Measurements from ENCODE around the gene RNASEH2C. TPM values are rescaled to one million over a fixed set of nuclear protein-coding genes. Genes with fewer than 3 reads are reported as not detected.

RNASEH2C gene
- total RNA-seq, 1 experiment from 2014 or later = 80.2 TPM

DNA sequence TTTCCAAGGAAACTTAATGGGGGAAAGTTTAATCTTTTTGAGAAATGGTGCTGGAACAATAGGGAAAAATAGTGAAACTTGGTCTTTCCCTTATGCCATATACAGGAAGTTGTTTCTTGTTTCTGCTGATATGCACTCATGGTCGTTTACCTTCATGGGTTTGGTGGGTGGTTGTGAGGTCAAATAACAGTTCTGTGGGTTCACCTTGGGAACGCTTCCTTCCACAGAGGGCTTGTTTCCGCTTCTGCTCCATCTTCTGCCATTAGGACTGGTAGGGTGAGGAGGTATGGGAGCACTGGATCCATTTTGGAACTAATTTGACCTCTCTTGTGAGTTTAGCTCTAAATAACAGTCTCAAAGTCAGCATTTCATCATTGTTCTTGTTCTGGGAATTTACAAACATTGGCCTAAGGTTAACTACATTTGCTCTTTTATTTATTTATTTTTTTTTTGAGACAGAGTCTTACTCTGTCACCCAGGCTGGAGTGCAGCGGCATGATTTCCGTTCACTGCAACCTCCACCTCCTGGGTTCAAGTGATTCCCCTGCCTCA is 40.3 kb downstream of the RNASEH2C start:
- no peak overlapping the region for H3K27ac ChIP-seq (ENCODE audit: low read depth, low read length, poor library complexity, severe bottlenecking)
- H3K4me1 ChIP-seq (ENCODE audit: insufficient read depth, low read length, poor library complexity, severe bottlenecking) = no peaks in the 10 kb centered on the region
- TF ChIP-seq, protein P1, sequence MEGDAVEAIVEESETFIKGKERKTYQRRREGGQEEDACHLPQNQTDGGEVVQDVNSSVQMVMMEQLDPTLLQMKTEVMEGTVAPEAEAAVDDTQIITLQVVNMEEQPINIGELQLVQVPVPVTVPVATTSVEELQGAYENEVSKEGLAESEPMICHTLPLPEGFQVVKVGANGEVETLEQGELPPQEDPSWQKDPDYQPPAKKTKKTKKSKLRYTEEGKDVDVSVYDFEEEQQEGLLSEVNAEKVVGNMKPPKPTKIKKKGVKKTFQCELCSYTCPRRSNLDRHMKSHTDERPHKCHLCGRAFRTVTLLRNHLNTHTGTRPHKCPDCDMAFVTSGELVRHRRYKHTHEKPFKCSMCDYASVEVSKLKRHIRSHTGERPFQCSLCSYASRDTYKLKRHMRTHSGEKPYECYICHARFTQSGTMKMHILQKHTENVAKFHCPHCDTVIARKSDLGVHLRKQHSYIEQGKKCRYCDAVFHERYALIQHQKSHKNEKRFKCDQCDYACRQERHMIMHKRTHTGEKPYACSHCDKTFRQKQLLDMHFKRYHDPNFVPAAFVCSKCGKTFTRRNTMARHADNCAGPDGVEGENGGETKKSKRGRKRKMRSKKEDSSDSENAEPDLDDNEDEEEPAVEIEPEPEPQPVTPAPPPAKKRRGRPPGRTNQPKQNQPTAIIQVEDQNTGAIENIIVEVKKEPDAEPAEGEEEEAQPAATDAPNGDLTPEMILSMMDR (conservative IDR thresholded peaks at IDR 0.05; ENCODE audit: low read depth, low read length) = no peak
- no peak for TF ChIP-seq EZH2 (IDR thresholded peaks at IDR 0.05; ENCODE audit: borderline replicate concordance, low read depth, low read length, poor library complexity, severe bottlenecking)
- no peak for DNase-seq (ENCODE audit: low spot score)
- ChIA-PET POLR2A (ENCODE audit: low non-redundant PET) (interaction anchor here (0.6 kb wide), 1 partner anchor 96 kb away, joined by 3 read pairs; no protein-coding TSS in a partner anchor), CTCF (no interaction called here)
- H3K4me3 ChIP-seq (ENCODE audit: low read depth, low read length, poor library complexity, severe bottlenecking) = no peak overlapping the region
- BruUV-seq (replicated peaks) = no TSS peak
- intact Hi-C loops (cut with micrococcal nuclease; ENCODE audit: unreplicated experiment) = no loop called here
- no peaks in the 10 kb centered on the region for H3K36me3 ChIP-seq (ENCODE audit: insufficient read depth, low read length, poor library complexity, severe bottlenecking)
- H3K9me3 ChIP-seq (ENCODE audit: low read depth, low read length, poor library complexity, severe bottlenecking) = no peaks in the 10 kb centered on the region
- H3K27me3 ChIP-seq (replicated peaks; ENCODE audit: insufficient read depth, low read depth, low read length, poor library complexity) = peaks cover 8% of the 10 kb centered on the region

- no peaks in the 10 kb centered on the region for H3K36me3 ChIP-seq (ENCODE audit: insufficient read depth, low read length, poor library complexity, severe bottlenecking)
- no peak for DNase-seq (ENCODE audit: low spot score)
- H3K4me3 ChIP-seq (ENCODE audit: low read depth, low read length, poor library complexity, severe bottlenecking) = no peak overlapping the region
- POLR2A ChIA-PET (ENCODE audit: low non-redundant PET) = no interaction called here
- no peaks in the 10 kb centered on the region for H3K9me3 ChIP-seq (ENCODE audit: low read depth, low read length, poor library complexity, severe bottlenecking)
- H3K27ac ChIP-seq (ENCODE audit: low read depth, low read length, poor library complexity, severe bottlenecking) = no peak overlapping the region
- CTCF ChIA-PET = interaction anchor here (0.6 kb wide), 1 partner anchor 342 kb away, joined by 13 read pairs; no protein-coding TSS in a partner anchor
- intact Hi-C loops (cut with micrococcal nuclease; ENCODE audit: unreplicated experiment) = no loop called here
- no peaks in the 10 kb centered on the region for H3K27me3 ChIP-seq (replicated peaks; ENCODE audit: insufficient read depth, low read depth, low read length, poor library complexity)
- TF ChIP-seq EZH2 (IDR thresholded peaks at IDR 0.05; ENCODE audit: borderline replicate concordance, low read depth, low read length, poor library complexity, severe bottlenecking) = no peak
- TF ChIP-seq, protein P1 (conservative IDR thresholded peaks at IDR 0.05; ENCODE audit: low read depth, low read length) = no peak
- H3K4me1 ChIP-seq (ENCODE audit: insufficient read depth, low read length, poor library complexity, severe bottlenecking) = no peaks in the 10 kb centered on the region
- BruUV-seq (replicated peaks) = no TSS peak
Measured at GRCh38 chr11:65672982-65673381, 47.6 kb downstream of the RNASEH2C start.

DNA sequence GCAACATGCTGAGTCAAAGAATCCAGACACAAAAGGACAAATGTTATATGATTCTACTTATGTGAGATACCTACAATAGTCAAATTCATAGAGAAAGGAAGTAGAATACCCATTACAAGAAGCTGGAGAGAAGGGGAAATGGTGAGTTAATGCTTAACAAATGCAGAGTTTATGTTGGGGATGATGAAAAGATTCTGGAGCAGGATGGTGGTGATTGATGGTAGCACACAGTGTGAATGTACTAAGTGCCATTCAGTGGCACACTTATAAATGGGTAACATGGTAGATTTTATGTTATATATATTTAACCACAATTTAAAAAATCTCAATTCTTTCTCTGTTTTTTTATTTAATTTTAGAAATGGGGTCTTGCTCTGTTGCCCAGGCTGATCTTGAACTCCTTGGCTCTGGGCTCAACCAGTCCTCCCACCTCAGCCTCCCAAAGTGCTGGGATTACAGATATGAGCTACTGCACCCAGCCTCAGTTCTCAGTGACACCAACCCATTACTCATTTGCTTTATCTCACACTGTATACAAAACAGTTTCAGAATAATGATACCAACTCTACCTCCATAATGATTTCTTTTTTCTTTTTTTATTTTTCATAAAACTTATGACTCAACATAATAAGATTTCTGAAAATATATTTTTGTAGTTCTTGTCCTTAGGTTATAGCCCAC is 48.3 kb downstream of the RNASEH2C start:
- ChIA-PET CTCF (interaction anchor here (0.6 kb wide), 1 partner anchor 342 kb away, joined by 13 read pairs; no protein-coding TSS in a partner anchor), POLR2A (ENCODE audit: low non-redundant PET) (no interaction called here)
- TF ChIP-seq, protein P1 (conservative IDR thresholded peaks at IDR 0.05; ENCODE audit: low read depth, low read length) = no peak
- TF ChIP-seq EZH2 (IDR thresholded peaks at IDR 0.05; ENCODE audit: borderline replicate concordance, low read depth, low read length, poor library complexity, severe bottlenecking) = no peak

More for the DNA sequence above, 48.3 kb downstream of the RNASEH2C start:
- no peak overlapping the region for H3K4me3 ChIP-seq (ENCODE audit: low read depth, low read length, poor library complexity, severe bottlenecking)
- intact Hi-C loops (cut with micrococcal nuclease; ENCODE audit: unreplicated experiment) = no loop called here
- no peak for DNase-seq (ENCODE audit: low spot score)
- no peak overlapping the region for H3K27ac ChIP-seq (ENCODE audit: low read depth, low read length, poor library complexity, severe bottlenecking)
- no peaks in the 10 kb centered on the region for H3K36me3 ChIP-seq (ENCODE audit: insufficient read depth, low read length, poor library complexity, severe bottlenecking)
- H3K4me1 ChIP-seq (ENCODE audit: insufficient read depth, low read length, poor library complexity, severe bottlenecking) = no peaks in the 10 kb centered on the region
- no peaks in the 10 kb centered on the region for H3K27me3 ChIP-seq (replicated peaks; ENCODE audit: insufficient read depth, low read depth, low read length, poor library complexity)
- BruUV-seq (replicated peaks) = no TSS peak
- H3K9me3 ChIP-seq (ENCODE audit: low read depth, low read length, poor library complexity, severe bottlenecking) = no peaks in the 10 kb centered on the region

Other genes with a start within 250 kb of the RNASEH2C start
- 4,586 and 4,701 TPM in 2 replicates for gene MALAT1, start 221.8 kb downstream of the RNASEH2C start, total RNA-seq (2021)
- gene SCYL1, start 195.7 kb downstream of the RNASEH2C start, total RNA-seq (2021) = 90.6 and 95.7 TPM in 2 replicates
- 92.1 and 123 TPM in 2 replicates for gene LTBP3, start 162.4 kb downstream of the RNASEH2C start, total RNA-seq (2021)
- 95.4 and 98.9 TPM in 2 replicates for gene ZNRD2, start 150.3 kb downstream of the RNASEH2C start, total RNA-seq (2021)
- gene FAM89B, start 148.3 kb downstream of the RNASEH2C start, total RNA-seq (2021) = 79.8 and 88.3 TPM in 2 replicates
- gene EHBP1L1, start 144.7 kb downstream of the RNASEH2C start, total RNA-seq (2021) = 29.5 and 40.9 TPM in 2 replicates
- 1.7 and 2.3 TPM in 2 replicates for gene KCNK7, start 125.0 kb downstream of the RNASEH2C start, total RNA-seq (2021)
- 92.8 and 94.2 TPM in 2 replicates for gene MAP3K11, start 106.6 kb downstream of the RNASEH2C start, total RNA-seq (2021)
- gene PCNX3, start 105.0 kb downstream of the RNASEH2C start, total RNA-seq (2021) = 63.4 and 68.0 TPM in 2 replicates
- 30.0 and 43.2 TPM in 2 replicates for gene SIPA1, start 82.7 kb downstream of the RNASEH2C start, total RNA-seq (2021)
- 92.0 and 99.3 TPM in 2 replicates for gene RELA, start 57.9 kb downstream of the RNASEH2C start, total RNA-seq (2021)
- 68.1 and 71.3 TPM in 2 replicates for gene KAT5, start 8.5 kb downstream of the RNASEH2C start, total RNA-seq (2021)
- 22.5 and 22.8 TPM in 2 replicates for gene AP5B1, start 60.2 kb upstream of the RNASEH2C start, total RNA-seq (2021)
- not detected in 2 replicates for gene OVOL1, start 66.3 kb upstream of the RNASEH2C start, total RNA-seq (2021)
- 2.0 and 2.1 TPM in 2 replicates for gene SNX32, start 113.2 kb upstream of the RNASEH2C start, total RNA-seq (2021)
- gene CFL1, start 137.4 kb upstream of the RNASEH2C start, total RNA-seq (2021) = 1,449 and 1,649 TPM in 2 replicates
- 64.6 and 77.4 TPM in 2 replicates for gene MUS81, start 139.6 kb upstream of the RNASEH2C start, total RNA-seq (2021)
- 31.2 and 37.6 TPM in 2 replicates for gene EFEMP2, start 152.0 kb upstream of the RNASEH2C start, total RNA-seq (2021)
- gene CTSW, start 159.0 kb upstream of the RNASEH2C start, total RNA-seq (2021) = not detected in 2 replicates
- 98.5 and 116 TPM in 2 replicates for gene FIBP, start 167.7 kb upstream of the RNASEH2C start, total RNA-seq (2021)
- 32.3 and 32.9 TPM in 2 replicates for gene CCDC85B, start 169.9 kb upstream of the RNASEH2C start, total RNA-seq (2021)
- 12.6 and 29.0 TPM in 2 replicates for gene FOSL1, start 179.6 kb upstream of the RNASEH2C start, total RNA-seq (2021)
- gene C11orf68, start 198.3 kb upstream of the RNASEH2C start, total RNA-seq (2021) = 22.4 and 27.6 TPM in 2 replicates
- gene DRAP1, start 198.6 kb upstream of the RNASEH2C start, total RNA-seq (2021) = 122 and 124 TPM in 2 replicates
- not detected in 2 replicates for gene TSGA10IP, start 224.7 kb upstream of the RNASEH2C start, total RNA-seq (2021)
- 95.8 and 96.3 TPM in 2 replicates for gene SART1, start 240.9 kb upstream of the RNASEH2C start, total RNA-seq (2021)

Data from A673 (cell line).